Kidney (tissue), 14 donors: ENCODE results near the gene DTYMK. TPM values are rescaled to one million over a fixed set of nuclear protein-coding genes. Genes with fewer than 3 reads are reported as not detected.

ENCODE experiments used
- DNase-seq, 5 donors: peaks; one replicate each; pipeline ENCODE4 v3.0.0-alpha.2; 2013 to 2020
- FAIRE-seq: peaks from 2 replicates; lab custom pipeline; 2012; peaks lifted over from hg19 to GRCh38; lab: Jason Lieb, UNC
- H3K27ac ChIP-seq, 2 donors: one replicate each; pipeline ENCODE4 v1.7.0; 2013; ENCODE audit warnings: low read depth in 2 of 2, low read length in 2 of 2, inconsistent platforms in 1 of 2
- H3K27me3 ChIP-seq: one replicate; pipeline ENCODE4 v1.7.1; 2013; ENCODE audit warnings: low read length, inconsistent platforms; ENCODE audit not compliant: control insufficient read depth, insufficient read depth
- H3K36me3 ChIP-seq, 3 donors: one replicate each; pipeline versions ENCODE4 v1.7.0 to v1.7.1; 2013; ENCODE audit warnings: low read length in 3 of 3, control low read depth in 1 of 3, inconsistent platforms in 1 of 3; ENCODE audit not compliant: insufficient read depth in 3 of 3, control insufficient read depth in 2 of 3
- H3K4me1 ChIP-seq, 3 donors: one replicate each; pipeline versions ENCODE4 v1.7.0 to v1.7.1; 2013; ENCODE audit warnings: low read length in 3 of 3, inconsistent platforms in 1 of 3, low read depth in 1 of 3; ENCODE audit not compliant: control insufficient read depth in 2 of 3, insufficient read depth in 2 of 3
- H3K4me3 ChIP-seq, 3 donors: one replicate each; pipeline versions ENCODE4 v1.7.0 to v1.8.1; 2013; ENCODE audit warnings: low read length in 3 of 3, control low read depth in 1 of 3, inconsistent platforms in 1 of 3
- H3K9ac ChIP-seq, 3 donors: one replicate each; pipeline versions ENCODE4 v1.7.0 to v1.7.1; 2013; ENCODE audit warnings: low read length in 3 of 3, control low read depth in 1 of 3, inconsistent platforms in 1 of 3
- H3K9me3 ChIP-seq, 3 donors: one replicate each; pipeline versions ENCODE4 v1.7.0 to v1.7.1; 2013; ENCODE audit warnings: low read length in 3 of 3, control low read depth in 1 of 3, inconsistent platforms in 1 of 3; ENCODE audit not compliant: control insufficient read depth in 2 of 3, insufficient read depth in 1 of 3
- intact Hi-C: fragments of 100-400 bp; cut with DNase I; formaldehyde crosslinking; loops from one replicate; pipeline ENCODE4 v1.11.1; 2022
- polyA plus RNA-seq: library from polyadenylated mRNA; stranded (reverse); fragments of 350-450 nt; fragmentation: Illumina TruSeq; extraction: RNeasy Lipid Tissue Mini Kit (QIAGEN cat#74804); gene quantifications from one replicate; pipeline ENCODE4 v1.2.3, GENCODE V29; 2014; ENCODE audit warnings: low read depth, low replicate concordance; ENCODE audit not compliant: insufficient read depth
- total RNA-seq: library from RNA; stranded (reverse); fragmentation: NEBNext Ultra II Directional; extraction: Animal tissue kit (Norgen Biotek cat#: 25700); gene quantifications from one replicate; pipeline ENCODE4 v1.2.1, GENCODE V29; 2021
- TF ChIP-seq, protein P1 (sequence below): IDR thresholded peaks from 3 replicates; pipeline ENCODE4 v1.5.1; 2012; ENCODE audit warnings: mild to moderate bottlenecking, moderate library complexity, borderline replicate concordance; ENCODE audit not compliant: insufficient read depth; ENCODE audit errors: extremely low read depth
- donor health status: control.
- donor health status: control.
- donor health status: control.
- donor health status: control.
- donor health status: control.
- donor health status: DM: yes; HTN: yes; CAD: no.
- donor health status: Normal renal cell carcinoma (clear cell type).

The DTYMK gene
- total and polyA plus RNA-seq, 2 donors from 2014 or later = 19.0 to 27.1 TPM

GRCh38 chr2:241695651-241696050 lies 9.0 kb upstream of the DTYMK start:
- Histone ChIP-seq H3K27me3 (no peaks in the 10 kb centered on the region), H3K9me3 (no peaks in the 10 kb centered on the region), H3K36me3 (peaks cover 0 to 4% (median under 1%) of the 10 kb centered on the region in 3 donors), H3K4me1 (no peaks in the 10 kb centered on the region), H3K4me3 (no peak overlapping the region), H3K27ac (no peak overlapping the region), H3K9ac (no peak overlapping the region)
- TF ChIP-seq, protein P1, sequence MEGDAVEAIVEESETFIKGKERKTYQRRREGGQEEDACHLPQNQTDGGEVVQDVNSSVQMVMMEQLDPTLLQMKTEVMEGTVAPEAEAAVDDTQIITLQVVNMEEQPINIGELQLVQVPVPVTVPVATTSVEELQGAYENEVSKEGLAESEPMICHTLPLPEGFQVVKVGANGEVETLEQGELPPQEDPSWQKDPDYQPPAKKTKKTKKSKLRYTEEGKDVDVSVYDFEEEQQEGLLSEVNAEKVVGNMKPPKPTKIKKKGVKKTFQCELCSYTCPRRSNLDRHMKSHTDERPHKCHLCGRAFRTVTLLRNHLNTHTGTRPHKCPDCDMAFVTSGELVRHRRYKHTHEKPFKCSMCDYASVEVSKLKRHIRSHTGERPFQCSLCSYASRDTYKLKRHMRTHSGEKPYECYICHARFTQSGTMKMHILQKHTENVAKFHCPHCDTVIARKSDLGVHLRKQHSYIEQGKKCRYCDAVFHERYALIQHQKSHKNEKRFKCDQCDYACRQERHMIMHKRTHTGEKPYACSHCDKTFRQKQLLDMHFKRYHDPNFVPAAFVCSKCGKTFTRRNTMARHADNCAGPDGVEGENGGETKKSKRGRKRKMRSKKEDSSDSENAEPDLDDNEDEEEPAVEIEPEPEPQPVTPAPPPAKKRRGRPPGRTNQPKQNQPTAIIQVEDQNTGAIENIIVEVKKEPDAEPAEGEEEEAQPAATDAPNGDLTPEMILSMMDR = no peak
- DNase-seq (no peak), FAIRE-seq (no peak)
- intact Hi-C loops = no loop called here

GRCh38 chr2:241692448-241692847 lies 5.8 kb upstream of the DTYMK start:
- DNase-seq (no peak), FAIRE-seq (no peak)
- TF ChIP-seq, protein P1 = no peak
- no peaks in the 10 kb centered on the region for H3K9me3 ChIP-seq
- peaks cover 0 to 10% (median 7%) of the 10 kb centered on the region in 3 donors for H3K36me3 ChIP-seq
- peaks cover 0 to 10% (median 7%) of the 10 kb centered on the region in 3 donors for H3K4me1 ChIP-seq
- intact Hi-C loops = no loop called here
- H3K4me3 ChIP-seq = no peak overlapping the region
- H3K9ac ChIP-seq = no peak overlapping the region
- H3K27me3 ChIP-seq = no peaks in the 10 kb centered on the region
- H3K27ac ChIP-seq = no peak overlapping the region

GRCh38 chr2:241690202-241690717 lies 3.6 kb upstream of the DTYMK start:
- FAIRE-seq (no peak), DNase-seq (no peak)
- no peaks in the 10 kb centered on the region for H3K27me3 ChIP-seq
- TF ChIP-seq, protein P1 = no peak
- H3K4me1 ChIP-seq = peaks cover 0 to 12% (median 7%) of the 10 kb centered on the region in 3 donors
- H3K4me3 ChIP-seq = no peak overlapping the region
- H3K27ac ChIP-seq = no peak overlapping the region
- no peak overlapping the region for H3K9ac ChIP-seq
- intact Hi-C loops = no loop called here
- peaks cover 0 to 10% (median 7%) of the 10 kb centered on the region in 3 donors for H3K36me3 ChIP-seq
- H3K9me3 ChIP-seq = no peaks in the 10 kb centered on the region

GRCh38 chr2:241689306-241689705 lies 2.7 kb upstream of the DTYMK start:
- FAIRE-seq (no peak), DNase-seq (no peak)
- Histone ChIP-seq H3K9ac (no peak overlapping the region), H3K27me3 (no peaks in the 10 kb centered on the region), H3K27ac (no peak overlapping the region), H3K4me1 (peaks cover 0 to 12% (median 7%) of the 10 kb centered on the region in 3 donors), H3K4me3 (no peak overlapping the region), H3K9me3 (no peaks in the 10 kb centered on the region), H3K36me3 (peaks cover 0 to 10% (median 7%) of the 10 kb centered on the region in 3 donors)
- TF ChIP-seq, protein P1 = no peak
- intact Hi-C loops = no loop called here
